ENCODE measurements around the gene CHEK1.

DNA sequence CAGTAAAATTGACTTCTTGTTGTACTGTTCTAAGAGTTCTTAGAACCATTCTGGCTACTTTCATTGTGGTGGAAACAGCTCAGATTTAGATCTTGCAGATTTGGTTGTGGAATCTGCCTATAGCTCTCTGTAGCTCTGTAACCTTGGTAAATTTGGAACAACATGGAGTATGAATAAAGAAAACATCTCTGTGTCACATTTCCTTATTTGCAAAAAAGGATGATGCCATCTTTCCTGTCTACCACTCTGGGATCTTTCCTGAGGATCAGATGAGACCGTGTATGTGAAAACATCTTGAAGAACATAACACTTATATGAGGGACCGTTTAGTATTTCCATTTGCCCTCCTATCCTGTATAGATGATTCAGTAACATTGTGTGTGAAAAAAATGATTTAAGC is 46.6 kb downstream of the CHEK1 start:
- no peak for TF ChIP-seq POLR2AphosphoS5 (IDR thresholded peaks at IDR 0.05)
- TF ChIP-seq EP300 (IDR thresholded peaks at IDR 0.05), result no peak
- TF ChIP-seq, protein P1, sequence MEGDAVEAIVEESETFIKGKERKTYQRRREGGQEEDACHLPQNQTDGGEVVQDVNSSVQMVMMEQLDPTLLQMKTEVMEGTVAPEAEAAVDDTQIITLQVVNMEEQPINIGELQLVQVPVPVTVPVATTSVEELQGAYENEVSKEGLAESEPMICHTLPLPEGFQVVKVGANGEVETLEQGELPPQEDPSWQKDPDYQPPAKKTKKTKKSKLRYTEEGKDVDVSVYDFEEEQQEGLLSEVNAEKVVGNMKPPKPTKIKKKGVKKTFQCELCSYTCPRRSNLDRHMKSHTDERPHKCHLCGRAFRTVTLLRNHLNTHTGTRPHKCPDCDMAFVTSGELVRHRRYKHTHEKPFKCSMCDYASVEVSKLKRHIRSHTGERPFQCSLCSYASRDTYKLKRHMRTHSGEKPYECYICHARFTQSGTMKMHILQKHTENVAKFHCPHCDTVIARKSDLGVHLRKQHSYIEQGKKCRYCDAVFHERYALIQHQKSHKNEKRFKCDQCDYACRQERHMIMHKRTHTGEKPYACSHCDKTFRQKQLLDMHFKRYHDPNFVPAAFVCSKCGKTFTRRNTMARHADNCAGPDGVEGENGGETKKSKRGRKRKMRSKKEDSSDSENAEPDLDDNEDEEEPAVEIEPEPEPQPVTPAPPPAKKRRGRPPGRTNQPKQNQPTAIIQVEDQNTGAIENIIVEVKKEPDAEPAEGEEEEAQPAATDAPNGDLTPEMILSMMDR (IDR thresholded peaks at IDR 0.05), result no peak
- TF ChIP-seq POLR2A (IDR thresholded peaks at IDR 0.05), result no peak
